Astrocyte of the spinal cord (primary cell): ENCODE measurements around the gene VDAC2.

Source experiments
- DNase-seq: peaks from one replicate; pipeline ENCODE4 v3.0.0; 2011; ENCODE audit warnings: low read depth, low spot score
- H3K4me3 ChIP-seq: 2 replicates; pipeline ENCODE4 v1.5.1; 2011; ENCODE audit warnings: low read depth, mild to moderate bottlenecking, low read length, moderate library complexity
- CTCF ChIP-seq: IDR thresholded peaks from 2 replicates; pipeline ENCODE4 v1.5.1; 2012; ENCODE audit warnings: low read depth, mild to moderate bottlenecking, low read length, inconsistent platforms
- in situ Hi-C: cut with HindIII; loops from 2 replicates; pipeline ENCODE4 v1.10.0; 2017; ENCODE audit warnings: low sequenced_read_pairs

VDAC2 gene

GRCh38 chr10:75266945-75267344 lies 56.3 kb downstream of the VDAC2 start:
- DNase-seq, result no peak
- no peak for TF ChIP-seq CTCF
- in situ Hi-C loops, result no loop called here
- no peak overlapping the region for H3K4me3 ChIP-seq

GRCh38 chr10:75269605-75270004 lies 59.0 kb downstream of the VDAC2 start:
- no peak overlapping the region for H3K4me3 ChIP-seq
- DNase-seq, result no peak
- in situ Hi-C loops, result no loop called here
- TF ChIP-seq CTCF, result no peak

- no peak for TF ChIP-seq CTCF
- no peak for DNase-seq
- H3K4me3 ChIP-seq, result no peak overlapping the region
- in situ Hi-C loops, result no loop called here
These were observed 61.5 kb downstream of the VDAC2 start for GRCh38 chr10:75272094-75272493.

GRCh38 chr10:75272896-75273295 lies 62.3 kb downstream of the VDAC2 start:
- no peak overlapping the region for H3K4me3 ChIP-seq
- in situ Hi-C loops, result no loop called here
- no peak for TF ChIP-seq CTCF
- DNase-seq, result no peak

- H3K4me3 ChIP-seq, result no peak overlapping the region
These were observed 65.7 kb downstream of the VDAC2 start for GRCh38 chr10:75276069-75276872.

GRCh38 chr10:75280236-75280635 lies 69.6 kb downstream of the VDAC2 start:
- no peak overlapping the region for H3K4me3 ChIP-seq
- in situ Hi-C loops, result no loop called here
- DNase-seq, result no peak
- no peak for TF ChIP-seq CTCF

More at GRCh38 chr10:75276069-75276872, 65.7 kb downstream of the VDAC2 start:
- in situ Hi-C loops, result no loop called here
- TF ChIP-seq CTCF, result no peak
- DNase-seq, result no peak
